ENCODE results near the gene KRT3.

The KRT3 gene

DNA sequence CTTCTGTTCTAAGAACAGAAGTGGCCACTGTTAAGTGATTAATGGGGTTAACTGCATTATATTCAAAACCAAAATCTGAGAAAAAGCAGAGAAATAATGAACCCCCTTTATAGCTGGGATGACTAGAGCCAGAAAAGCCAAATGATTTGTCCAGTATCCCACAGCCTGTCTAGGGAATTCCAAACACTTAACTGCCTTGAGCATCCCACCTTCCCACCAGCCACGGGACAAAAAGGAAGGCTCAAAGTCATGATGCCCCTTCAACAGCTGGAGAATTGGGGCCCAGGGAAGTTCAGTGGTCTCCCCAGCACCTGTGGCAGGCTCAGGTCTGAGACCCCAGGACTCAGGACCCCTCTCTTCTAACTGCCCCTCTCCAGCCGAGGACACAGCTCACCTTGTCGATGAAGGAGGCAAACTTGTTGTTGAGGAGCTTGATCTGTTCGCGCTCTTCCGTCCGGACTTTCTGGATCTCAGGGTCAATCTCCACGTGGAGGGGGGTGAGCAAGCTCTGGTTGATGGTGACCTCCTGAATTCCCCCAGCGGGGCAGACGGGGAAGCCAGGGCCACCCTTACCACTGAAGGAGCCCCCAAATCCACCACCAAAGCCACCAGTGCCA, 17.4 kb upstream of the KRT3 start:
- DNase-seq: no peak

DNA sequence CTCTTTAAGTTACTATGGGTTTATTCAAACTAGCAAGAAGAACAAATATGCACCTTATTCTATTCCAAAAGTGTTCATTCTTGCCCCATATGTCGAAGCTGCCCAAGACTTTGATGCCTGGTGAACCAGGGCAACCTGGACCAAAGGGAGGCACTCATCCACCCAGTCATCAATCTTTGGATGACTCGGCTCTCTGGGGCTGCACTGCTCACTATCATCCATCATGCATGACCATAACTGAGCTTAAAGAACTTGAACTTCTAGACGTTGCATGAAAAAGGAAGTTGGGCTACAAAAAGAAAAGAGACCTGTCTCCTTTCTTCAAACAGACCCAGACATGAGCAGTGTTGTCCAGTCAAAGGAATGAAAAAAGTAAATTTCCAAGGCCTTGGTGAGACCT, 16.8 kb upstream of the KRT3 start:
- no peak for DNase-seq

- DNase-seq: no peak
Observed at GRCh38 chr12:52812073-52812400, 16.1 kb upstream of the KRT3 start.

DNA sequence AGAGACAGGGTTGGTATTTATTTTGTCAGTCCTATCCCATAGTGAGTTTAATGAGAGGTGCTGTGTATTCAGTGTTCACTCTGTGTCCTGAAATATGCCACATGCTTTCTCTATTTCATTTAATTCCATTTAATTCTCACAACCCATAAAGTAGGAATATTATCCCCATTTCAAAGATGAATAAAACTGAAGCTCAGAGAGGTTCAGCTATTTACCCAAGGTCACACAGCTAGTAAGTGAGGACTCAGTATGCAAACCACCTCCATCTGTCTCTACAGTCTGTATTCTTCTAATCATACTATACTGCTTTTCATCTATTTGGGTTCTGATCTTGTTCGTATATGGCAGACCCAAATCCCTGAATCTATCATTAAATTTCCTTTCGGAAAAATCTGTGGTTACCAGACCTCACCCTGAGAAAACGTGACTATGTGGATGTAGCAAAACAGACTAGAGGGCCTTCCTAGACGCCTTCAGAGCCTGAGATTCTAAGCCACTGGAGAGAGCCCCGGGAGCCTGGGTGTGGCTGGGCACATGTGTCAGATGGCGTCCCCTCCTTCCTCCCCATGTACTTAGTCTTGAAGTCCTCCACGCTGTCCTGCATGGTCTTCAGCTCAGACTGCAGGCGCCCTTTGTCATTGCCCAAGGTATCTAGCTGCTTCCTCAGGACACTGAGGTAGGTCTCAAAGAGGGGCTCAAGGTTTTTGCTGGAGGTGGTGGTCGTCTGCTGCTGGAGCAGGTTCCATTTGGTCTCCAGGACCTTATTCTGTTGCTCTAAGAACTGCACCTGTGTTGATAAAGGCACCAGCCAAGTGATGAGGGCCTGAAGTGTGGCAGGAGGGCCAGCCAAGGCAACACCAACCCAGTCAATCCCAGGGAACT, 15.5 kb upstream of the KRT3 start:
- DNase-seq: no peak

GRCh38 chr12:52810554-52810953, 14.6 kb upstream of the KRT3 start:
- DNase-seq: no peak

- DNase-seq: no peak
Observed at GRCh38 chr12:52809166-52809565, 13.2 kb upstream of the KRT3 start.

GRCh38 chr12:52808573-52809160, 12.8 kb upstream of the KRT3 start:
- no peak for DNase-seq

DNA sequence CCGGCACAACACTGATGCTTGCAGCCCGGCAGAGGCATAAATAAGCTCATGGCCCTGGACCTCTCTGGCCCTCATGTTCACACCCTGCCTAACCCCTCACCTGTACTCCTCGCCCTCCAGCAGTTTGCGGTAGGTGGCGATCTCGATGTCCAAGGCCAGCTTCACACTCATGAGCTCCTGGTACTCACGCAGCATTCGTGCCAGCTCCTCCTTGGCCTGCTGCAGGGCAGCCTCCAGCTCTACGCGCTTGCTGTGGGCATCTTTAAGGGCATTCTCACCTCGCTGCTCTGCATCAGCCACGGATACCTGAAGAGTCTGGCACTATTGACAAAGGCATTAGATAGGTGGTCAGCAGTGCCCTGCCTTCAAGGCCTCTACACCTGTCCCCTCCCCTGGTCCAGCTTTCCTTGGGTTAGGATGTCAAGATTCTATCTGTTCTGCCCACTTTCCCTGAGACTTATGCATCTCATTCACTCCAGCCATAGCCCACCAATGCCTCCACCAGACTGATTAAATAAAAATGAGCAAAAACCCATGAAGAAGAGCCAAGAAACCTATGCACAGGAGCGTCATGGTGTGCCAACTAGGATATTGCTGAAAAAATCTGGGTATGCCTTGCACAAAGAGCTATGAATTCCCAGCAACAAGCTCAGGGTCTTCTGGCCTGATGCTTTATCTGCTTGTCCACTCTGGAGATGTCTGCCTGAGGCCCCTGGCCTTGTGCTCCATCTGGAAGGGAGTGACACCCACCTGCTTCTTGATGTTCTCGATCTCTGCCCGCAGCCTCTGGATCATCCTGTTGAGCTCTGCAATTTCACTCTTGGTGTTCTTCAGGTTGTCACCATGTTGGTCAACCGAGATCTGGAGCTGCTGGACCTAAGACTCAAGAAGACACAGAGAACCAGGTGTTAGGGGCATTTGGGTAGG, 11.9 kb upstream of the KRT3 start:
- no peak for DNase-seq

GRCh38 chr12:52806821-52807543, 11.1 kb upstream of the KRT3 start:
- no peak for DNase-seq

- no peak for DNase-seq
Observed at GRCh38 chr12:52806169-52806811, 10.4 kb upstream of the KRT3 start.

DNA sequence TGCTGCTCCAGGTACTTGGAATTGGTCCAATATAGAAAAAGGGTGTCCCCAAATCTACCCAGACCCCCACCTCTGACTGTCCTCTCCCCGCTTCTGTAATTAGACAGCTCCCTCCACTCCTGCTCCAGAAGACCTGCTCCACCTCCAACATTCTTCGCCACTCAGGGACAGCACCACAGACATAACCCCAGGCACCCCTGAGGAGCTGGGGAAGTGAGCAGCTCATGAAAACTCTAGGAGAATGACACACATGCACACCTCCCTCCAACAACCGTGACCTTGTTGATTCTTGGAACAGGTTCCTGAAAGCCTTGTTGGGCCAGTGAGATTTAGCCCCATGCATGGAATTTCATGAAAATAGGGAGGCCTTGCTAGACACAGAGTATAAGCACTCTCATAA, 9.8 kb upstream of the KRT3 start:
- no peak for DNase-seq

DNA sequence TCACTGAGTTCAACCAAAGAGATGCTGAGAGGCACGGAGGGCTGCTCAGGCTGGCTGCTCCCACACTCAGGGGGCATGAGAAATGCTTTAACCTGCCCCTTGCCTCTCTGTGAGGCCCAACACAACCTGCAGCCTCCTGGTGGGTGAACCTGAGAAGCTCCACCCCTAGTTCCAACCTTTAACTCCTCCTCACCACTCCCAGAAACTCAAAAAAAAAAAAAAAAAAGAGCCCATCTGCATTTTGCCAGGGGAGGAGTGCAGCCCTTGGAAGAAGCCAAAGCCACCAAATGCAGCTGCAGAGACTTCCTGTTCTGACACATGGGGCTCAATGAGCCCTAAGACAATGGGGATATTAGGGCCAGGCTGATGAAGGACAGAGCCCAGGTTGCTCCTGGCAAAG, 9.1 kb upstream of the KRT3 start:
- DNase-seq: no peak

- DNase-seq: no peak
Observed at GRCh38 chr12:52802442-52802841, 6.5 kb upstream of the KRT3 start.

DNA sequence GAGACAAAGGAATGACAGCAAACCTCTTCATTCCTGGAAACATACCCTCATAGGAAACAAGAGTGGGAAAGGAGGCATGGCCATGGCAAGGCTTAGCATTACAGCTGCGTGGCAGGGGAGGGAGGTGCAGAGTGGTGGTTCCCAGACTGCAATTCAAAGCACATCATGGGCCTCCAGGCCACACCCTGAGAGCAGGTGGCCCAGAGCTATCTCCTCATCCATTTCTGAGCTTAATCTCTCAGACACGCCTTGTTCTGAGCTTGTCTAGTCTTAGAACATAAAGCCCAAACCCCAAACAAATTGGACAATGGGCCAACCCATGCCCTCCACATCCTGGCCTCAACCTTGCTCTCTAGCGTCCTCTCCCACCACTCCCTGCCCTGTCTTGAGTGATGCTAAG, 5.9 kb upstream of the KRT3 start:
- no peak for DNase-seq

- no peak for DNase-seq
Observed at GRCh38 chr12:52800259-52800917, 4.5 kb upstream of the KRT3 start.

DNA sequence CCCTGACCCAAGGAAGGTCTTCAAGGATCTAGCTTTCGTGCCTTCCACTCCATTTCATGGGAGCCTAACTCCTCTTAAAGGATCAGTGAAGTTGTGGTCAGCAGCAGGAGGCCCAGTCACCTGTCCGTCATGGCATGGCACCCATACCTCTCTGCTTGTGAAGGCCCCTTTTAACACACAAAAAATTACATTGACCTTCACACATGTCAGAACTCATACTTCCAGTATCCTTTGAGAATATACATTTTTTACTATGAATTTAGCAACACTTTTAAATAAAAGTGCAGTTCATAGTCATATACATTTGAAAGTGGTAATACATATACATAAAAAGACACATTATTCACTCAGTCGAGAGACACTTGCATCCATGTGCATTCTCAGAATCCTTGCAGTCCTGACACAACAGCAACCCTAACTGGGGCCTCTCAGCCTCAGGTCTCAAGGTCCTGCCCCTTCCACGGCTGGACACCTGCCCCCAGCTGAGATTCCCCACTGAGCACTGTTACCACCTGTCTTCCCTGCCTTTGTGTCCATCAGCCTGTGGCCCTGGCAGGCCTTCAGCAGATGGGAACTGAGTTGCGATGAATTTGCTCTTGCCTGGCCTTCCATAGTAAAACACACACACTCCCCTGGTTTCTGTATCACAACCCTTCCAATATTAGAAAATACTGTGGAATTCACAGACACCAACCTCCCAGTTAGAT, 3.7 kb upstream of the KRT3 start:
- no peak for DNase-seq

GRCh38 chr12:52798671-52799504, 3.0 kb upstream of the KRT3 start:
- DNase-seq: no peak

- DNase-seq: no peak
Observed at GRCh38 chr12:52798003-52798670, 2.2 kb upstream of the KRT3 start.

- no peak for DNase-seq
Observed at GRCh38 chr12:52797529-52797894, 1.6 kb upstream of the KRT3 start.
